SIG-M5 treated with dmso at 0.1 percent for 504 hours (cell line): Measurements from ENCODE around the gene PPP1R9A.

Experiments
- DNase-seq: peaks from one replicate; lab custom pipeline; 2025; ENCODE audit not compliant: unreplicated experiment; lab: John Stamatoyannopoulos, UW

PPP1R9A gene

GRCh38 chr7:95246831-95247370 is 339.5 kb downstream of the PPP1R9A start:
- DNase-seq, result peak; percentile 38

DNA sequence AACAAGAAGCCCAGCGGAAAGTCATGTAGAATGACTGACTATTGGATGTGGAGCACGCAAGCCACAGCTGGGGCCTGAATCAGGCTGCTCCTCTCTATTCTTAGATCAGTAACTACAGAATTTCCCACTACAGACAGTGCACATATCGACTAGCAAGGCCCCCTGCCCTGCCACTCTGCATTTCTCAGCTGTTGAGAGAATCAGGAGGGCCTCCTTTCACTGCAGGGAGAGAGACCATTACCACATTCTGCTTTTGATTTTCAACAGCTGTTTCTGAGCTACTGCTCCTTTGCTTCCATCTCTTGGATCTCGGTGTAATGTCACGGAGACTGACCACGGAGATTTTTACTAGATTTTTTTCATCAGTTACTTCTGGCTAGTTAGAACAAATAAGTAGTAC is 343.2 kb downstream of the PPP1R9A start:
- DNase-seq, result no peak

DNA sequence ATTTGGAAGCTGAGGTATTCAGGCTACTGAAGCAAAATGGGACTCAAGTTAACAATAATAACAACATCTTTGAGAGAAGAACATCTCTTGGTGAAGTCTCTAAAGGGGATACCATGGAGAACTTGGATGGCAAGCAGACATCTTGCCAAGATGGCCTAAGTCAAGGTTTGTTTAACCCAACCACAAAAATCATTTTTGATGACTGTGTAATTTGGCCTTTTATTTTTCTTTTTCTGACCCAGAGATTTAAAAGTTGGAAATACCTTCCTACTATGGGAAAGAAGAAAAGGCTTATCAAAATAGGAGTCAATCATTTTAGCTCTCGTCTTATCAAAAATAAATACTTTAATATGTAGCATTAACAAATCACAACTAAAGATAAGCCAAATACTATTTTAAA is 344.6 kb downstream of the PPP1R9A start:
- no peak for DNase-seq

DNA sequence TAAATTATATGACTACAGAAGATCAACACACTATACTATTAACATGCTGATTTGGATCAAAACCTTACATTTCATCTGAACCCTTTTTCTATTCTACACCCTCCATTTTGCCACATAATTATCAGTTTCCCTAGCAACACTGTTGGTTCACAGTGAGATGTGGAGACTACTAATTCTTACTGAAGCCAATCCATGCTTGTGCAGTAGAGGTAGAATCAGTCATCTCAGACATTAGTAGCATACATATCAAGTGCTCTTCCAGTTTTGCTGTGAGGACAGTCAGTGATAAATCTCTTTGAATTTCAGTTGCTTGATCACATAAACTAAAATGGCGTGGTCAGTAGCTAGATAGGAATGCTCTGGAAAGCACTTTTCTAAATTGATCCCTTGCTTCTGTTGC is 346.6 kb downstream of the PPP1R9A start:
- DNase-seq, result no peak

DNA sequence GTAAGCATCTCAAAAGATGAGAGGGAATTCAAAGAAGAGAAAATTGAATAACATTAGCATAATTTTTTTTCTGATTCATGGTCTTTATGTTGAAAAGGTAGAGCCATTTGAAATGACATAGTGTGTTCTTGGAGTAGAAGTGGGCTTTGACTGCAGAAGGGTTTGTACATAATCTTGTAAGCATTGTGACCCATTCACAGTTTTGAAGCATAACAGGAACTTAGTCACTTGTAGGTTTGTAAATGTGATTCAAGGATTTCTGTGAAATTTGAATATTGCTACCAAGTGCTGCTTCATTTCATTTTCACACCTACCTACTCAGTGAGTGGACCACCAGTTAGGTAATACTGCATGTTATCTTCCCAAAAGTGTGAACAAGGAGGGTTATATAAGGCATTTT is 348.3 kb downstream of the PPP1R9A start:
- no peak for DNase-seq

- DNase-seq, result no peak
Observed at GRCh38 chr7:95261895-95262415, 354.6 kb downstream of the PPP1R9A start.

GRCh38 chr7:95262875-95263274 is 355.5 kb downstream of the PPP1R9A start:
- DNase-seq, result no peak

DNA sequence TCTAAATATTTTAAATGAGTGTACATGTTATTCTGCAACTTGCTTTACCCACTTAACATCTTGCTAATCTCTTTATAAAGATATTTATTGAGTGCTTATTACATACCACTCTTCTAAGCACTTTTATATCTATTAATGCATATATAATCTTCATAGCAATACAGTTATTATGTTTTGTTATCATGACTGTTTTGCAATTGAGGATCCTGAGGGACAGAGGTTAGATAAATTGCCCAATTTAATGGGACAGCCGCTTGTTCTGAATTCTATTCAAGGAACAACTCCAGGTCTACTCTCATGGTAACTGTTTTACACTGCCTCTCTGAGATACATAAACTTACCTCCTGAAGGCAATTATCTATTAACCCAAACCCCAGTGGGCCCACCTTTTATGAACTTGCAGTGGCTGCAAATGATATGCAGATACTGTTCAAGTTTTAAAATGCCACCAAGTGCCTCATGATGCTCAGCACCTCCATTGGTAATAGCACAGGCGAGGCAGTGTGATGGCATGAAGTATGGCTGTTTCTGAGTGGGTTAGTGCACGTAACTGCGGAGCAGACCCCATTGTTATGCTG is 356.5 kb downstream of the PPP1R9A start:
- DNase-seq, result no peak

DNA sequence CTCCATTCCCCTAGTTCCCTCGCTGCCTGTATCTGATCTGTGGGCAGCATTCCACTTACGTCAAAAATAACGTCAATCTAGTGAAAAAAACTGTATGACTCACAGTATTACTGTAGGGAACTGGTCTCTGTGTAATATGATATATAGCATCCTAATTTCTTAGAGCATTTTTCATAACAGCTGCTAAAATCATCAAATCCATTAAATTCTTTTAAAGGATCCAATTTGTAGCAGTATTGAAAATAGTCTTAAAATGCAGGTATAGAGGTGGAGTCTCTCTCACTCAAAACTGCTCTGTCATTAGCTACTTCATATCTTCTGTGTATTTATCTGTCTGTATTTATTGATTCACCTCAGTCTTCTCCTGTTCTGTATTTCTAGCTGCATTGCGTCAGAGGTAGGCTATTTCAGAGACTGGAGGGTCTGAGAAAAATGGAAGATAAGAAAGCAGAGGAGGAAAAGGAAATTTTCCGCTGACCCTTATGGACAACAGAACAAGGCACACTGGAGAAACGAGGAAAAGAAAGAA is 357.0 kb downstream of the PPP1R9A start:
- DNase-seq, result no peak

DNA sequence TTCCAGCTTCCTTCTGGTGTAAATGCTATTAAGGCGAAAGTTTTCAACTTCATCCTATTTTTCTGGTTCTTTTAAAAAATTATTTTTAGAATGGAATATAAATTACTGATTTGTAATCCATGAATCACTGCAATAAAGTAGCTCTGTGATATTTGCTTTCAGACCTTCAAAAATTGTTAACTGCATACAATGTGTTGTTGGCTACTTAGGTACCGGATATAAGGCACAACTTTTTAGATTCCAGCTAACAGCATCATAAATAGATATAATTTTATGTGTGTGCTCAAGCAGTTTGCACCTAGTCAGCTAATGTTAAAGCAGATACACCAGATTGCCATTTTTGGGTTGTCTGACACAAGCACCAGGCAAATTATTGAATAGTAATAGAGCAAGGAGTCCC is 358.2 kb downstream of the PPP1R9A start:
- no peak for DNase-seq

DNA sequence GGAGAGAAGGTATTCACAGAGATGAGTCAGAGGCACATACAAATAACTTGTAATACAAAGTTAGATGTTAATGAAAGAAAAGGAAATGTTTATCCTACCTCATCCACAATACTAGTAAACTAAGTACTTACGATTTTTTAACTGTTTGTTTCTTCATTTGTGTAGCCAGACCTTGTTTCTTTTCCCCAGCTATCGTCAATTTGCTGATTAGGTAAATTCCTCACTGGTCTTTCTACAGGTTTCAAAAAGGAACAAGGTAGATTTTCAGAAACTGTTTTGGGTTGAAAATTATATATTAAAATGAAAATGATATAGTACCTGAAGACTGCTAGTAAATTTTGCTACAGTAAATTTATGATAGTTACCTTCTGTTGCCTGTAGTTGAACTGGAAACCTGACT is 360.4 kb downstream of the PPP1R9A start:
- no peak for DNase-seq

GRCh38 chr7:95269640-95270039 is 362.2 kb downstream of the PPP1R9A start:
- no peak for DNase-seq

- no peak for DNase-seq
Observed at GRCh38 chr7:95276114-95276513, 368.7 kb downstream of the PPP1R9A start.

DNA sequence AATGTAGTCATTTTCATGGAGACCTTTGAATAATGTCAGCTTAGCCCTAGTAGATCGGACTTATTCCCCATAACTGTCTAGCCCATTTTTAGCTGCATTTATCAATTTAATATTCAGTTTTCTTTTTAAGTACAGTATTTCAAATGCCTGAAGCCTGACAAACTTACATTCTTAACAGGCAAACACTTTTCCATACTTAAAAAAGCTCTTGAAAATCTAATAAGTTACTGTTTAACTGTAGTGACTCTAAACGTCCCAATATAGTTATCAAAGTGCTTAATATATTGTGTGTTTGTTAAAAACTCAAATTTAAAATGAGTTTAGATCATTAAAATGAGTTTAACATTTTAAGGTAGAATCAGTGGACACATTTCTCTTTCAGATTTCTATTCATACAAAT is 372.0 kb downstream of the PPP1R9A start:
- DNase-seq, result no peak

- DNase-seq, result no peak
Observed at GRCh38 chr7:95286096-95286495, 378.7 kb downstream of the PPP1R9A start.

GRCh38 chr7:95290166-95290830 is 382.9 kb downstream of the PPP1R9A start:
- no peak for DNase-seq

DNA sequence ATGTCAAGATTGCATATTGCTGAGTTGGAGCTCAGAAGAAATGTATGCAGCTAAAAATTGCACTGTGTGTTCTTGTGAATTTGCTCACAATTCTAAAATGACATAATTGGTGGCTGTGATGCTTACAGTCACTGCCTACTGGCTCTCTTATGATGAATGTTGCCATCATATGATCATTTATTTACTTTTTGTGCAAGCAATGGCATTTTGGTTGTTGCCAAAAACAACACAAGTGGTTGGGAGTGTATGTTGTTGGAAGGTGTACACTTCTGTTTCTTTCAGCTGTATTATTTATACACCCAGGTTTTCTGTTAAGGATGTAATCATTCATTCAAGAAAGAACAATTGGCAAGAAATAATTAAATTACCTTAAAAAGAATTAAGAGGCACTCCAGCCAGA is 388.0 kb downstream of the PPP1R9A start:
- DNase-seq, result no peak

GRCh38 chr7:95296456-95296855 is 389.1 kb downstream of the PPP1R9A start:
- no peak for DNase-seq

DNA sequence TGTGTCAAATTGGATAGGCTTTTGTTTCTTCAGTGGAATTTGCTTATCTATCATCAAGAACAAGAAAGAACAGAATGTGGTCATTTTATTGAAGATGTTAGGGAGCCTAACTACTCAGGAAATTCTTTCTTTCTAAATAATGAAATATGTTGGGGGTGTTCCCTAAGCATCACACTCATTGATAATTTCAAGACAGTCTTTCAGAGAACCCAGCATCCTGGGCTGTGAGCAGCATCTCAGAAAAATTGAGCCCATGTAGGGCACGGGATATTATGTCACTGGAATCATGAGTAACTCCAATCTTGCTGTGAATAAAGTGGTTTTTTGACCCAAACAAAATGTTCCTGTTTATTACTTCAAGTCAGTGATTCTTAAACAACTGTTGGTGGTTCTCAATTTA is 389.6 kb downstream of the PPP1R9A start:
- DNase-seq, result no peak

DNA sequence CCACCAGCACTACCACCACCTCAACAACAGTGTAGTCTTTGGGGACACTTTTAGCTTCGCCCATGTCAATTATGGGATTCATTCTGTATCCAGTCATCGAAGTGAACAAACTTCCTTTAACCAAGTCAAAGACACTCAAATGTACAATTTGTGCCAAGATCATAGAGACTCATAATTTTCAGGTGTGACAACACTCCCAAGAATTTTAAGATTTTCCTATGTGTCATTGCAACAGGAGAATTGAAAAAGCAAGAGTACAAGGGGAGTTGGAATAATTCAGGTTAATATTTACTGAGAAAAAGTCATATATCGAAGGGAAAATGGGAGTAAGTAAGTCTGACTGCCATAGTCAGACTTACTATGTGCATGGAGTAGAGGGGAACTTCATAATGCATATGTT is 390.7 kb downstream of the PPP1R9A start:
- no peak for DNase-seq

- DNase-seq, result no peak
Observed at GRCh38 chr7:95303013-95303905, 395.9 kb downstream of the PPP1R9A start.
